ENCODE results near the gene KMO. TPM values are rescaled to one million over a fixed set of nuclear protein-coding genes. Genes with fewer than 3 reads are reported as not detected.

KMO gene
- total RNA-seq, 4 donors from 2014 or later = under 0.01 to 2.5 TPM; not detected in 2

GRCh38 chr1:241574154-241574553 is 42.0 kb downstream of the KMO start:
- H3K27ac ChIP-seq = no peak overlapping the region
- H3K4me1 ChIP-seq = no peaks in the 10 kb centered on the region
- H3K4me3 ChIP-seq = no peak overlapping the region
- in situ Hi-C loops (cut with MboI; ENCODE audit: low pct_ligation_motif_present in 1 of 4, low pct_unique_long_range_greater_than_20kb in 1 of 4, low sequenced_read_pairs in 3 of 4) (no loop called here), intact Hi-C loops (cut with DNase I; ENCODE audit: low total_unique reads) (no loop called here)
- DNase-seq = no peak
- TF ChIP-seq POLR2A (IDR thresholded peaks at IDR 0.05) (no peak), CTCF (IDR thresholded peaks at IDR 0.05) (no peak), POLR2AphosphoS5 (IDR thresholded peaks at IDR 0.05) (no peak)
- no peaks in the 10 kb centered on the region for H3K36me3 ChIP-seq
- no peaks in the 10 kb centered on the region for H3K27me3 ChIP-seq
- peaks cover 0 to 6% of the 10 kb centered on the region in 2 donors for H3K9me3 ChIP-seq

- no peak for DNase-seq
- WGBS, 2 donors (ENCODE audit: low coverage in 1 of 2) = 60 to 75% methylated on average over 1 to 4 of the region's 4 CpGs
Observed at GRCh38 chr1:241579434-241579833, 47.3 kb downstream of the KMO start.

GRCh38 chr1:241582921-241583321 is 50.7 kb downstream of the KMO start:
- no peak overlapping the region for H3K4me3 ChIP-seq
- H3K9me3 ChIP-seq = no peaks in the 10 kb centered on the region
- H3K36me3 ChIP-seq = no peaks in the 10 kb centered on the region
- DNase-seq = no peak
- no peak overlapping the region for H3K27ac ChIP-seq
- H3K4me1 ChIP-seq = no peaks in the 10 kb centered on the region
- in situ Hi-C loops (cut with MboI; ENCODE audit: low pct_ligation_motif_present in 1 of 4, low pct_unique_long_range_greater_than_20kb in 1 of 4, low sequenced_read_pairs in 3 of 4) = no loop called here
- intact Hi-C loops (cut with DNase I; ENCODE audit: low total_unique reads) = no loop called here
- WGBS, 2 donors (ENCODE audit: low coverage in 1 of 2) = 100% methylated on average over 1 of the region's 1 CpG; no CpG with 5 or more reads in 1 of the 2 donors
- TF ChIP-seq POLR2AphosphoS5 (IDR thresholded peaks at IDR 0.05) = no peak
- no peak for TF ChIP-seq POLR2A (IDR thresholded peaks at IDR 0.05)
- no peak for TF ChIP-seq EP300 (IDR thresholded peaks at IDR 0.05; ENCODE audit: low read depth)
- no peak for TF ChIP-seq CTCF (IDR thresholded peaks at IDR 0.05)
- no peaks in the 10 kb centered on the region for H3K27me3 ChIP-seq

More at GRCh38 chr1:241579434-241579833, 47.3 kb downstream of the KMO start:
- H3K4me3 ChIP-seq = no peak overlapping the region
- H3K4me1 ChIP-seq = no peaks in the 10 kb centered on the region
- in situ Hi-C loops (cut with MboI; ENCODE audit: low pct_ligation_motif_present in 1 of 4, low pct_unique_long_range_greater_than_20kb in 1 of 4, low sequenced_read_pairs in 3 of 4) = no loop called here
- intact Hi-C loops (cut with DNase I; ENCODE audit: low total_unique reads) = no loop called here
- no peaks in the 10 kb centered on the region for H3K27me3 ChIP-seq
- H3K27ac ChIP-seq = no peak overlapping the region
- H3K9me3 ChIP-seq = peaks cover 0 to 6% of the 10 kb centered on the region in 2 donors
- H3K36me3 ChIP-seq = no peaks in the 10 kb centered on the region
- no peak for TF ChIP-seq POLR2A (IDR thresholded peaks at IDR 0.05)
- no peak for TF ChIP-seq EP300 (IDR thresholded peaks at IDR 0.05; ENCODE audit: low read depth)
- TF ChIP-seq POLR2AphosphoS5 (IDR thresholded peaks at IDR 0.05) = no peak
- no peak for TF ChIP-seq CTCF (IDR thresholded peaks at IDR 0.05)

GRCh38 chr1:241586905-241587512 is 54.8 kb downstream of the KMO start:
- intact Hi-C loops (cut with DNase I; ENCODE audit: low total_unique reads) (no loop called here), in situ Hi-C loops (cut with MboI; ENCODE audit: low pct_ligation_motif_present in 1 of 4, low pct_unique_long_range_greater_than_20kb in 1 of 4, low sequenced_read_pairs in 3 of 4) (no loop called here)
- TF ChIP-seq CTCF (IDR thresholded peaks at IDR 0.05) (no peak), POLR2A (IDR thresholded peaks at IDR 0.05) (no peak), EP300 (IDR thresholded peaks at IDR 0.05; ENCODE audit: low read depth) (no peak), POLR2AphosphoS5 (IDR thresholded peaks at IDR 0.05) (no peak)
- no peak overlapping the region for H3K27ac ChIP-seq
- no peak overlapping the region for H3K4me3 ChIP-seq
- no peaks in the 10 kb centered on the region for H3K9me3 ChIP-seq
- H3K27me3 ChIP-seq = no peaks in the 10 kb centered on the region
- 82 to 89% methylated on average over 4 to 14 of the region's 14 CpGs for WGBS, 2 donors (ENCODE audit: low coverage in 1 of 2)
- no peak for DNase-seq
- H3K4me1 ChIP-seq = peaks cover 0 to 3% (median 0%) of the 10 kb centered on the region in 4 donors
- H3K36me3 ChIP-seq = no peaks in the 10 kb centered on the region
